PC-9 (cell line): Measurements from ENCODE around the gene ANO8. TPM values are rescaled to one million over a fixed set of nuclear protein-coding genes. Genes with fewer than 3 reads are reported as not detected.

Experiments
- BruUV-seq: library from RNA; stranded (reverse); fragments of 400-500 nt; replicated peaks from 2 replicates; lab custom pipeline; 2021; lab: Mats Ljungman, UMichigan
- CTCF ChIA-PET: fragments of 300-600 bp; sonication (Branson Sonifier 250); formaldehyde crosslinking; loops from one replicate; lab custom pipeline; 2022; ENCODE audit warnings: antibody characterized with exemption; lab: Charles Lee
- POLR2A ChIA-PET: fragments of 300-600 bp; sonication (Branson Sonifier 250); formaldehyde crosslinking; loops from one replicate; lab custom pipeline; 2022; ENCODE audit warnings: antibody characterized with exemption; ENCODE audit not compliant: unreplicated experiment; lab: Charles Lee
- DNase-seq, 2 experiments: peaks; one replicate each; pipeline versions ENCODE4 v3.0.0 to v3.0.0-alpha.2; 2015 to 2022; ENCODE audit warnings: mixed read lengths in 1 of 2
- H2AFZ ChIP-seq: fragments of 200-600 bp; sonication (generic); 2 replicates; pipeline ENCODE4 v1.8.1; 2017; ENCODE audit warnings: antibody characterized with exemption
- H3F3A ChIP-seq: fragments of 200-600 bp; sonication (generic); 2 replicates; pipeline ENCODE4 v1.8.1; 2017; ENCODE audit warnings: antibody characterized with exemption, mild to moderate bottlenecking, low read depth; ENCODE audit not compliant: insufficient read depth
- H3K27ac ChIP-seq: fragments of 200-600 bp; sonication (generic); 2 replicates; pipeline ENCODE4 v1.6.1; 2016; ENCODE audit warnings: mixed run types
- H3K27me3 ChIP-seq: fragments of 200-600 bp; sonication (generic); 2 replicates; pipeline ENCODE4 v1.6.1; 2016; ENCODE audit warnings: low read depth, mixed run types; ENCODE audit not compliant: insufficient read depth
- H3K36me3 ChIP-seq: fragments of 200-600 bp; sonication (generic); 2 replicates; pipeline ENCODE4 v1.6.1; 2016; ENCODE audit warnings: low read depth, mixed run types
- H3K4me1 ChIP-seq: fragments of 200-600 bp; sonication (generic); replicated peaks from 2 replicates; pipeline ENCODE4 v1.6.1; 2016; ENCODE audit warnings: mixed run types; ENCODE audit not compliant: insufficient read depth
- H3K4me2 ChIP-seq: fragments of 200-600 bp; sonication (generic); 2 replicates; pipeline ENCODE4 v1.6.1; 2017; ENCODE audit warnings: mixed run types
- H3K4me3 ChIP-seq: fragments of 200-600 bp; sonication (generic); 2 replicates; pipeline ENCODE4 v1.6.1; 2016; ENCODE audit warnings: mixed run types
- H3K79me2 ChIP-seq: fragments of 200-600 bp; sonication (generic); 2 replicates; pipeline ENCODE4 v1.6.1; 2017; ENCODE audit warnings: low read depth, mixed run types
- H3K9me2 ChIP-seq: fragments of 200-600 bp; sonication (generic); 2 replicates; pipeline ENCODE4 v1.8.1; 2017; ENCODE audit warnings: mild to moderate bottlenecking; ENCODE audit not compliant: insufficient read depth
- H3K9me3 ChIP-seq: fragments of 200-600 bp; sonication (generic); 2 replicates; pipeline ENCODE4 v1.8.1; 2016; ENCODE audit warnings: low read depth; ENCODE audit not compliant: insufficient read depth
- H4K20me1 ChIP-seq: fragments of 200-600 bp; sonication (generic); 2 replicates; pipeline ENCODE4 v1.8.1; 2017; ENCODE audit not compliant: insufficient read depth
- CTCF ChIP-seq: fragments of 200-600 bp; sonication (generic); conservative IDR thresholded peaks from 2 replicates; pipeline ENCODE4 v1.6.1; 2017; ENCODE audit warnings: mixed run types, antibody characterized with exemption, mild to moderate bottlenecking, moderate library complexity
- EZH2 ChIP-seq: fragments of 200-600 bp; sonication (generic); IDR thresholded peaks from 2 replicates; pipeline ENCODE4 v1.8.0; 2017; ENCODE audit warnings: antibody characterized with exemption, low read depth
- intact Hi-C: fragments of 100-400 bp; cut with micrococcal nuclease; formaldehyde crosslinking; loops from one replicate; pipeline ENCODE4 v1.10.0; 2022; ENCODE audit not compliant: unreplicated experiment
- total RNA-seq: library from RNA; stranded (reverse); gene quantifications from 2 replicates; pipeline ENCODE4 v1.2.3, GENCODE V29; 2021

ANO8 gene
- total RNA-seq, 1 experiment from 2014 or later: 11.4 TPM

DNA sequence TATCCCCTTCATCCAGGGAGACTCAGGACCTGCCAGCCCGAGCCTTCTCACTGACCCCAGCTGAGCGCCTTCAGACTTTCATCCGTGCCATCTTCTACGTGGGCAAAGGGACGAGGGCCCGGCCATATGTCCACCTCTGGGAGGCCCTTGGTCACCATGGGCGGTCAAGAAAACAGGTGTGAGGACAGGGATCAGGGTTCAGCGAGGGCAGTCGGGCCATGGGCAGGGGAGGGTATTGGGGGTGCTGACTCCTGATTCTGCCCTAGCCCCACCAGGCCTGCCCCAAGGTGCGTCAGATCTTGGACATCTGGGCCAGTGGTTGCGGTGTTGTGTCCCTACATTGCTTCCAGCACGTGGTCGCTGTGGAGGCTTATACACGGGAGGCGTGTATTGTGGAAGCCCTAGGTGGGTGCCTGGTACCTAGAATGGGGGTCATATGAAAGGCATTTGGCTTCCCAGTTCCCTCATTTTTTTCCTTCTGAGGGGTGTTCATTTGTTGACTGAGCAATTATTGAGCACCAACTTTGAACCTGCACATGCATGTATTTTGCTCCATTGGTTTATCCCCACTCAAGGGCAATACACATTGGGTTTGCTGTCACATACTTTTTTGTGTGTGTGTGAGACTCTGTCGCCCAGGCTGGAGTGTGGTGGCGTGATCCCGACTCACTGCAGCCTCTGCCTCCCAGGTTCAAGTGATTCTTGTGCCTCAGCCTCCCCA, 49.1 kb downstream of the ANO8 start:
- Histone ChIP-seq H3K4me3 (no peak overlapping the region), H3K36me3 (no peaks in the 10 kb centered on the region), H3K9me3 (no peaks in the 10 kb centered on the region), H3K79me2 (no peaks in the 10 kb centered on the region), H3F3A (peaks cover 15% of the 10 kb centered on the region), H3K27me3 (no peaks in the 10 kb centered on the region), H2AFZ (no peak overlapping the region), H4K20me1 (no peaks in the 10 kb centered on the region), H3K9me2 (no peaks in the 10 kb centered on the region), H3K27ac (no peak overlapping the region), H3K4me1 (no peaks in the 10 kb centered on the region), H3K4me2 (no peak overlapping the region)
- ChIA-PET POLR2A (no interaction called here), CTCF (interaction anchor here (0.6 kb wide), 1 partner anchor 100 kb away, joined by 3 read pairs; no protein-coding TSS in a partner anchor)
- intact Hi-C loops: no loop called here
- TF ChIP-seq EZH2: no peak
- no peak for TF ChIP-seq CTCF
- BruUV-seq: no TSS peak
- no peak for DNase-seq

DNA sequence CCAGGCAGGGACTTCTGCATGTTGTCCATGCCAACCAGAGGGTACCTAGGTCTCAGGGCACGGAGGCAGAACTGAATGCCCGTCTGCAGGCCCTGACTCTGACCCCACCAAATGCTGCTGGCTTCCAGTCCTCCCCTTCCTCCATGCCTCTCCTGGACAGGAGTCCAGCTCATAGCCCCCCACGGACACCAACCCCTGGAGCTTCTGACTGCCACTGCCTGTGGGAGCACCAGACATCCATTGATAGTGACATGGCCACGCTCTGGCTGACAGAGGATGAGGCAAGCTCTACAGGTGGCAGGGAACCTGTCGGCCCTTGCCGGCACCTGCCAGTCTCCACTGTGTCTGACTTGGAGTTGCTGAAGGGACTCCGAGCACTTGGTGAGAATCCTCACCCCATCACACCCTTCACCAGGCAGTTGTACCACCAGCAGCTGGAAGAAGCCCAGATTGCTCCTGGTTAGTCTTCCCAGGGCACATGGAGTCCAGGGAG, 51.1 kb downstream of the ANO8 start:
- intact Hi-C loops: loop anchor here (5.0 kb wide), 1 partner anchor 511 kb away; no protein-coding TSS in a partner anchor
- no peak overlapping the region for H2AFZ ChIP-seq
- H3K79me2 ChIP-seq: no peaks in the 10 kb centered on the region
- no peaks in the 10 kb centered on the region for H3K36me3 ChIP-seq
- no peak overlapping the region for H3K4me2 ChIP-seq
- H3K4me1 ChIP-seq: no peaks in the 10 kb centered on the region
- no peaks in the 10 kb centered on the region for H3K9me2 ChIP-seq
- no peaks in the 10 kb centered on the region for H3K9me3 ChIP-seq
- H3K27ac ChIP-seq: no peak overlapping the region
- TF ChIP-seq EZH2: no peak
- no peak for TF ChIP-seq CTCF
- peaks cover 33% of the 10 kb centered on the region for H3F3A ChIP-seq
- H3K4me3 ChIP-seq: no peak overlapping the region
- CTCF ChIA-PET: no interaction called here
- DNase-seq: no peak
- no TSS peak for BruUV-seq
- POLR2A ChIA-PET: no interaction called here
- no peaks in the 10 kb centered on the region for H4K20me1 ChIP-seq
- H3K27me3 ChIP-seq: no peaks in the 10 kb centered on the region

GRCh38 chr19:17282488-17283125, 52.0 kb downstream of the ANO8 start:
- peaks cover 34% of the 10 kb centered on the region for H3F3A ChIP-seq
- H4K20me1 ChIP-seq: no peaks in the 10 kb centered on the region
- H3K4me3 ChIP-seq: no peak overlapping the region
- no peaks in the 10 kb centered on the region for H3K4me1 ChIP-seq
- no peaks in the 10 kb centered on the region for H3K79me2 ChIP-seq
- intact Hi-C loops: loop anchor here (1.0 to 5.0 kb wide), 3 partner anchors 77 to 510 kb away; no protein-coding TSS in a partner anchor
- 0 out of 2 replicates have a peak, but pooled peaks cover 2% of the 10 kb centered on the region for H3K36me3 ChIP-seq
- no peaks in the 10 kb centered on the region for H3K27me3 ChIP-seq
- H2AFZ ChIP-seq: peak overlapping the region; percentile 56; the same call in 1 of the 2 replicates
- peak; percentile 61 to 88 for DNase-seq
- TF ChIP-seq CTCF (peak; percentile 95), EZH2 (no peak)
- no peaks in the 10 kb centered on the region for H3K9me2 ChIP-seq
- POLR2A ChIA-PET: interaction anchor here (0.7 kb wide), 1 partner anchor 68 kb away, joined by 4 read pairs; the partner anchor contains the start of gene USE1
- no peaks in the 10 kb centered on the region for H3K9me3 ChIP-seq
- CTCF ChIA-PET: interaction anchor here (0.5 to 0.7 kb wide), 2 partner anchors 61 to 126 kb away, joined by 3 to 5 read pairs; no protein-coding TSS in a partner anchor
- H3K27ac ChIP-seq: no peak overlapping the region
- no TSS peak for BruUV-seq
- peak overlapping the region; percentile 73 for H3K4me2 ChIP-seq
